GM19452 (cell line): Measurements from ENCODE around the gene OR13J1.

Experiments used
- ATAC-seq: cut with Tn5 transposase; IDR thresholded peaks from one replicate; pipeline ENCODE4 v1.9.1; 2021; ENCODE audit not compliant: unreplicated experiment

The OR13J1 gene

DNA sequence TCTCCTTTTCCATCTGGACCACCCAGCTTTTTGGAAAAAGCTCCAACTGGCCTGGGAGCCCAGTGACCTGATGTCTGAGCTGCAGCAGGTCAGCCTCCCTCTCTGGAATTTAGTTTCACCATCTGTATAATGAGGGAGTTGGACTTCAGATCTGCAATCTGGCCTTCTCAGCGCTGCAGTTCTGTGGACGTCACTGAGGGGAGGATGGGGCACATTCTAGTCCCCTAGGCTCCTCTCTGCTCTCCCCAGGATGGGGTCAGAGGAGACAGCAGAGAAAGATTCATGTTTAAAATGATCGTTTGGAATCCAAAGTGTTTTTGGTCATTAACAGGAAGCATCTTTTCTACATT lies 10.2 kb downstream of the OR13J1 start:
- ATAC-seq: no peak

DNA sequence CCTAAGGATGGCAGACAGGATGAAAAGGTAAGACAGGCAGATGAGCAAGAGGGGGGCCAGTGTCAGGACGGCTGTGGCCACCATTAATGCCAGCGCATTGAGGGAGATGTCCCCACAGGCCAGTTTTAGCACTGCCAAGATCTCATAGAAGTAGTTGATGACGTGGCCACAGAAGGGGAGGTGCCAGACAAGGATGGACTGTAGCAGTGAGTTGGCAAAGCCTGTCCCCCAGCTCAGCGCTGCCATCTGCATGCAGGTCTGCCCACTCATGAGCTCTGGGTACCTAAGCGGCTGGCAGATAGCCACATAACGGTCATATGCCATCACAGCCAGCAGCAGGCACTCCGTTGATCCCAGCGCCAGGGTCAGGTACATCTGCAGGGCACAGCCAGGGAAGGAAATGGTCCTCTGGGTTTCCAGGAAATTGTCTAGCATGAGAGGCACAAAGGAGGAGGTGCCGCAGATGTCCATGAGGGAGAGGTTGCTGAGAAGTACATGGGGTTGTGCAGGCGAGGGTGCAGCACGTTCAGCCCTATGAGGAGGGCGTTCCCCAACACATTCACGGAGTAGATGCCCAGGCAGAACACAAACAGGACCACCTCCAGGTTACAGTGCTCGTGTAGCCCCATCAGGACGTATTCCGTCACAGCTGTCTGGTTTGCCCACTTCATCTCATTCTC lies 10.8 kb downstream of the OR13J1 start:
- no peak for ATAC-seq

DNA sequence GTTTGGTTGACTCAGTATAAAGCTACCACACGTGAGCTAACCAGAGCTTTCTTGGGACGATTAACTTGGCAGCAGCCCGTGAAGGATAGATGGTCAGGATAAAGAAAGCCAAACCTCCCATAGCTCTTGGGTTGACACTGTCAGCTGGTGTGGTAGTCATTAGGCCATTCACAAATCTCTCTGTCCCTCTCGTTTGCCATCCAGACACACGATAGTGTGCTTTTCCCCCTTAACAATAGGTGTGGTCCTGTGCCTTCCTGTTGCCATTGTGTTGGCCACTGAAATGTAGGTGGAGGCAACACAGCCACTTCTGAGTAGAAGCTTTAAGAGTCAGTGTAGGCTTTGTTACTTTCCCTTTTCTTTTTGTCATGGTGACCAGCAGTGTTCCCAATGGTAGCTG lies 11.7 kb downstream of the OR13J1 start:
- ATAC-seq: no peak

DNA sequence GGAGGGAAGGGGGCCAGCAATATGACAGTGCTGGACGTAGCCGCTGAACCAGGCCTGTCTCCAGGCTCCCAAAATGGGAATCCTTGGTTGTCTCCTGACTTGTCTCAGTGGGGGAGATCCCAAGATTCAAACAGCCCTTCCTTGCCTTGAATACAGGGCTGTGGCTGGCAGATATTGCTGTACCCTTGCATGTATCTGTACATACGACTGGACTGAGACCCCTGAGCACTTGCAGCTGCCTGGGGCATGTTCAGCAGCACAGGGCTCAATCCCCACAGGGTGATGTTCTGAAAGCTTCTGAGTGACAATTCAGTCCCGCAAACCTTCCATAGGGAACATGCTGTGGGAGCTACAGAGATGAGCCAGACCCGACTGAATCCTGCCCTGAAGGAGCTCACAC lies 13.3 kb downstream of the OR13J1 start:
- no peak for ATAC-seq

DNA sequence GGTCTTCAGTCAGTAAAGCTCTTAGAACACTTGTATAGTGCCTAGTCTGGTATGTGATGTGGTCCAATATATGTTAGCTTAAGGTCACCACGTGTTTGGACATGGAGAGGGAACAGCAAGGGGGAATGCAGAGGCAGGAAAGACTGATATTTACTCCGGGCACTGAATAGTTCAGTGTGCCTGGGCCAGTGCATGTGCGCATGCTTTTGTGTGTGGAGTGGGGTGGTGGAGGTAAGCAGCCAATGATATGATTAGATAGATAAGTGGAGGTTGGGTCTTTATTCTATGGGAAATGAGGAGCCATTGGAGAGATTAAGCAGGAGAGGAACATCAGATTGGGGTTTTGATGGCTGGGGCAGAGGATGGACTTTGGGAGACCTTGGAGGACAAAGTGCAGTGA lies 14.0 kb downstream of the OR13J1 start:
- no peak for ATAC-seq

DNA sequence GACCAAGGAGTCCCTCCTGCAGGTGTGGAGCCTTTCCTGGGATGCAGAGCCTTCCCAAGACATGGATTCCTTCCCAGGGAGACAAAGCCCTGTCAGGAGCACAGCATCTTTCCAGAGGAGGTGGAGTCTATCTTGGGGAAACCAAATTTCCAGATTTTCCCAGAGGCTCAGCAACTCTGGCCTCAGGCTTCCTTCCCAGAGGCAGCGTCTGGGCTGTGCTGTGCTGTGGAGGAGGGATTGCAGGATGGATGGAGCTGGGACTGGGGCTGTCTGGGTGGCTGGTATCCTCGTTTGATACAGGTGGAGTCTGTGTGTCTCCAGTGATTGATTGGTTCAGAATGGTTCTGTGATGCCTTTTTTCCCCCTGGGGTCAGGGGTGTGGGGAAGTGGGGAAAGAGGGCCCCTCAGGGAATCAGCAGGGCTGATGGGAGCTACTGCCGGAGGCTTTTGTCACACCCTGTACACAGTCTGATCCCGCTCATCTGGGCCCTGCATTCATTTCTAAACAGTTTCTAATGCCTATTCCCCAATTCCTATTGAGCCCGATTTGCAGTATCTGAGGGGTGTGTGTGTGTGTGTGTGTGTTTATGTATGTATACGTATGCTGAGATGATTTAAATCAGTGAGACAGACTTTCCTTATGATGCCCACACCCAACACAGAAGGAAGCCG lies 16.0 kb downstream of the OR13J1 start:
- no peak for ATAC-seq

DNA sequence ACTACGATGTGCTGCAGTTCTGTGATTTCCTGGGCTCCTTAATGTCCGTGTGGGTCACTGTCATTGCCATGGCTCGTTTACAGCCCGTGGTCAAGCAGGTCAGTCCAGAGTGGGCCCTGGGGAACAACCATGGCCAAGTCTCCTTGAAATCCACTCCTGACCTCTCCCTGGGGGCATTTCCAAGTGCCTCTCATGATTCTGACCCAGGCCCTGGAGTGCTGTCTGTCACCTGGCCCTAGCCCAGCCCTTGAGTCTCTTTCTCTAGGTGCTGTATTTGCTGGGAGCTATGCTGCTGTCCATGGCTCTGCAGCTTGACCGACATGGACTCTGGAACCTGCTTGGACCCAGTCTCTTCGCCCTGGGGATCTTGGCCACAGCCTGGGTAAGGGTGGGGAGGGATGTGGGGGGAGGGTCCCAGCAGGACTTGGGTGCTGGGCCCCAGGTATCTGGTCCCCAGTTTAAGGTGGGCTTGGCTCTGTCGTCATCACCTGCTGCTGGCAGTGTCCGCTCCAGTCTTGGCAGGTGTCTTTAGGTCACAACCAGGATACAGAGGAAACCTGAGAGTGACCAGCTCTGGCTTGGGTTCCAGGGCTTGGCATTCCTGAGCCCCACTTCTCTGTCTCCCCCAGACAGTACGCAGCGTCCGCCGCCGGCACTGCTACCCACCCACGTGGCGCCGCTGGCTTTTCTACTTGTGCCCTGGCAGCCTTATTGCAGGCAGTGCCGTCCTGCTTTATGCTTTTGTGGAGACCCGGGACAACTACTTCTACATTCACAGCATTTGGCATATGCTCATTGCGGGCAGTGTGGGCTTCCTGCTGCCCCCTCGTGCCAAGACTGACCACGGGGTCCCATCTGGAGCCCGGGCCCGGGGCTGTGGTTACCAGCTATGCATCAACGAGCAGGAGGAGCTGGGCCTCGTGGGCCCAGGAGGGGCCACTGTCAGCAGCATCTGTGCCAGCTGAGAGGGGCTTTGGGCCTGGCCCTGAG lies 17.0 kb downstream of the OR13J1 start:
- no peak for ATAC-seq

DNA sequence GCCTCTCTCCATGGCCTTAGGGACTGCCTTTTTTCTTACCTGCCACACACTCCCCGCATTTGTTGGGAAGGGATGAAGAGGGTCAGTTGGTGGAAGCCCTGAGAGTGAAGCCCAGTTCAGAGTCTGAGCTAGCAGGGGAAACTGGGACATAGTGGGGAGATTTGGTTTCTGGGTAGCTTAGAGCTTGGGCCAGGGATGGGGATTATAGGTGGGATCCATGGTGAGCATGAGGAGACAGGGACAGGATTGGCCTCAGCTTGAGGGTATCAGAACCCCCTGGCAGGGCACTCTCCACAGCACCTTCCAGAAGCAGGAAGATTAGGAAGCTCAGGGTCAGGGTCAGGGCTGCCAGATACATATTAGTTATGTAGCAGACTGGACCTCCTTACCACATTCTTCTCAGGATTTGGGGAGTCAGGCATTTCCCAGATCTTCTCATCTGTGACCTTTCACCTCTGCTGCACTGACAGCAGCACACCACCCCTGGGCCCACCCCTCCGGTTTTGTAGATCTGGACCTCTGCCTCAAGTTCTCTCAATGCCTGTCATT lies 17.9 kb downstream of the OR13J1 start:
- no peak for ATAC-seq

DNA sequence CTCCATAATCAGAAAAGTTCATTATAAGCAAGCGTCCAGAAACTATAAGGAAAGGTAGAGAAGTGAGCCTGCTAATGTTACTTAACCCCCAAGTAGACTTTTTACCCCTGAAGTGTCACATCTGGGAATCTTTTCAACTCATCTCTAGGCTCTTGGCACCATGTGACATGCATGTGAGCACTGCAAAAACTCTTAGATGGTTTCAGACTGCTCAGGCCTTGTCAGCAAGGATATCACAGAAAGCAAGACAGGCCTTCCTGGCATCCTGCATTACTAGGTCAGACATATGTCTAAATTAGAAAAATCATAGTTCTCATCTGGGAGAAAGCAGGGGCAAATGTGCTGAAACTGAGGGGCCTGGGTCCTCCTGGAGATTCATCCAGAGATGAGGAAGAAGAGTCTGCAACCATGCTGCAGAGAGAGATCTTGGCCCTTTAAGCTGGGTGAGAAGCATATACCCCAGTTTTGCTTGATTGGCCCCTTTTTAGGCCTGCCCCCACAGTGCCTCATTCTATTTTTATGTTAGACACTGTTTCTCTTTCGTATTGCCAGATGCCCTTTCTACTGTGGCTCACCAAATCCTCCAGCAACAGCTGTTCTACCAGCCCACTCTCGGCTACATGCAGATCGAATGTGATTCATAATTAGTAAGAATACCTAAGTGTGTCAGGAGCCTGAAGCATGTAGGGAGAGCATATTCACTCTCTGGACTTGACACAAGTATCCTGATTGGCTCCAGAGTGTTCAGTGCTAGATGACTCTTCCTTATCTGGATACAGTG lies 22.2 kb downstream of the OR13J1 start:
- ATAC-seq: peak; percentile 88

DNA sequence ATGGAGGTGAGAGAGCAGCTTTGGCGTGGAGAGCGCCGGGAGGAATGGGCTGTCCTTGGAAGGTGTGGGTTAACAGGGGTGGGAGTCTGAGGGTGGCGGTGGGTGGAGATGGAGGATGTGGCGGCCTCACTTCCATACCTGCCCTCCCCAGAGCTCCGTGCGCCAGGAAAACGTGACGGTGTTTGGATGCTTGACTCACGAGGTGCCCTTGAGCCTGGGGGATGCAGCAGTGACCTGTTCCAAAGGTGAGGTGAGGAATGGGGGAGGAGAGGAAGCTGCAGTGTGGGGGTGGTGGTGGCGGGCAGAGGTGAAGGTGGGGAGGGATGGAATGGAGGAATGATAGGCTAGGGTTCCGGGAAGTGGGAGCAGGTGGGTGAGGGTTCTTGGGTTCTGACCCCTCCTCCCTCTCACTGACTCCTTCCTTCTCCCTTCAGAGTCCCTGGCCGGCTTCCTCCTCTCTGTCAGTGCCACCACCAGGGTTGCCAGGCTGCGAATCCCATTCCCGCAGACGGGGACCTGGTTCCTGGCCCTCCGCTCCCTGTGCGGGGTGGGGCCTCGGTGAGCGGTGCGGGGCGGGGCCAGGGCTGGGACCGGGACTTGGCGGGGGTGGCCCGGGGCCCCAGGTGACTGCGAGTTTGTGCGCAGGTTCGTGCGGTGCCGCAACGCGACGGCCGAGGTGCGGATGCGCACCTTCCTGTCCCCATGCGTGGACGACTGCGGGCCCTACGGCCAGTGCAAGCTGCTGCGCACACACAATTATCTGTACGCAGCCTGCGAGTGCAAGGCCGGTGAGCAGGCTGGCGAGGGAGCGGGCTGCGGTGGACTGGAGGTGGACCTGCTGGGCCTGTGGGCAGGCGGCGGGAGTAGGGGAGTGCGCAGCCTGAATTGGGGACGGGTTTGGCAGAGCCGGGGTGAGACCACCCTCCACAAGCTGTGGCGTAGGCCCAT lies 24.1 kb downstream of the OR13J1 start:
- no peak for ATAC-seq

DNA sequence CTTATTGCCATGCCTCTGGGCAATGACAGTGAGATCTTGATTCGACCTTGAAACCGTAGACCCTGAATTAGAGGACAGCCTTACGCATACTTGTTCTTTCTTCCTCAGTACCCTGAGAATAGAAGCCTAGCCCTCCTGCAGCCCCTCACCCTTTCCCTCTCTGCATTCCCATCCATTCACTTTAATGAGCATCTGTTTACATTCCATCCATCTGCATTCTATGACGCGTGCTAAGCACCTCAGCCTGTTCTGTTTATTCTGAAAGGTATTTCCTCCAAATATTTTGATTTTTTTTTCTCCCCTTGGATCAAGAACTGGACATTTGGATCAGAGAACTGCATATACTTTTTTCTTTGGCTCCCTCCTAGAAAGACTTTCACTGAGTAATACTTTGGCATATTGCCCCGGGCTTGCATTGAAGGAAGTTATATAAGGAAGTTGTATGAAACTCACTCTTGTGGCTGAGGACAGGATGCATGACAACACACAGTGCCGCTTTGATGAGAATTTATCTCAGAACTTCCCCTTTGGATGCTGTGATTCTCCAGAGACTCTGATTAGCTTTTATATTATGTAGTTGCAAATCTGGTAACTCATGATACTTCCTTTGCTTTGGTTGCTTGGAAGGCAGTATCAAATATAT lies 25.5 kb downstream of the OR13J1 start:
- ATAC-seq: no peak

DNA sequence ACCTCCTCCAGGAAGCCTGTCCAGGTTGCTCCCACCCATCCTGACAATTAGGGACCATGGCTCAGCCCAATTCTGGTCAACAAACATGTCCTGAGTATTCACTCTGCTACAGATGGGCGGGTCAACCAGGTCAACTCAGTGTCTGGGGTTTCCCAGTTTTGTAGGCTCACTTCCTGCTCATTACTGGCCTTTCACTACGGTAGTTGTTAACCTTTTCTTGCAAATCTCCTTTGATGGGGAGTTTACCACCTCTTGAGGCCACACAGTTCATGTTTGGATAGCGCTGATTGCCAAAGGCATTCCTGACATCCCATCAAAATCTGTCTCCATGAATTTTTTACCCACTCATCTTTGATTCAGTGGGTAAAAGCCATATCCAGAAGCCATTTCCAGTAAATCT lies 27.4 kb downstream of the OR13J1 start:
- ATAC-seq: peak; percentile 55

DNA sequence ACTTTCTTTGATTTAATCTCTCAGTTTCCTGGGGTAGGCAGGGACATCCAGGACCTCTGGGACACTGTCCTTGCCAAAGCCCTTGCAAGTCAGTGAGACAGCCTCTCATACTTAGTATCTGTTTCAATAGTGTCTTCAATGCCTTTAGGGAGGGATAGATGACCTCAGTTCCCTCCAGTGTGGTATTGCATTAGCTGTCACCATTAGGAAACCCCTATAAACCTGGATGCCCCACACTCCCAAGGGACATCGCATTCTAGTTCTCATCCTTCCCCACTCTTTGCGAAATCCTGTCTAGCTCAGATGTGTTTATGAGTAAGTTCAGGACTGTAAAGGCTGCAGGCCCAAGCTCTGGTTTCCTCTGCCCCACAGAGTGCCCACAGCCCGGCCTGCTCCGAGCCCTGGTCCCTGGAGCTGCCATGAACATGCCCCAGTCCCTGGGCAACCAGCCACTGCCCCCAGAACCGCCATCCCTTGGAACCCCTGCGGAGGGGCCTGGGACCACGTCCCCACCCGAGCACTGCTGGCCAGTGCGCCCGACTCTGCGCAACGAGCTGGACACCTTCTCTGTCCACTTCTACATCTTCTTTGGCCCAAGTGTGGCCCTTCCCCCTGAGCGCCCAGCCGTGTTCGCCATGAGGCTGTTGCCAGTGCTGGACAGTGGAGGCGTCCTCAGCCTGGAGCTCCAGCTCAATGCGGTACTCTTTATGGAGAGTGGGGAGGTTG lies 28.0 kb downstream of the OR13J1 start:
- no peak for ATAC-seq

DNA sequence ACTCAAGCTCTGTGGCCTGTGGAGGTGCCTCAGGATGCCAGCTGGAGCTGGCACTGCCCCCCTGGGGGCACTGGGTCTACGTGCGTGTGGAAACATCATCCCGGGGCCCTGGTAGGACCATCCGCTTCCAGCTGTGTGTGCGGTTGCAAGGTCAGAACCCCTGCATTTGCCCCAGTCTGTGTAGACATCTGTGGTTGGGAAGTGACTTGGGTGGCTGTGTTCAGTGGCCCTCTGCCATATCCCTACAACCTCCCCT lies 28.6 kb downstream of the OR13J1 start:
- no peak for ATAC-seq

DNA sequence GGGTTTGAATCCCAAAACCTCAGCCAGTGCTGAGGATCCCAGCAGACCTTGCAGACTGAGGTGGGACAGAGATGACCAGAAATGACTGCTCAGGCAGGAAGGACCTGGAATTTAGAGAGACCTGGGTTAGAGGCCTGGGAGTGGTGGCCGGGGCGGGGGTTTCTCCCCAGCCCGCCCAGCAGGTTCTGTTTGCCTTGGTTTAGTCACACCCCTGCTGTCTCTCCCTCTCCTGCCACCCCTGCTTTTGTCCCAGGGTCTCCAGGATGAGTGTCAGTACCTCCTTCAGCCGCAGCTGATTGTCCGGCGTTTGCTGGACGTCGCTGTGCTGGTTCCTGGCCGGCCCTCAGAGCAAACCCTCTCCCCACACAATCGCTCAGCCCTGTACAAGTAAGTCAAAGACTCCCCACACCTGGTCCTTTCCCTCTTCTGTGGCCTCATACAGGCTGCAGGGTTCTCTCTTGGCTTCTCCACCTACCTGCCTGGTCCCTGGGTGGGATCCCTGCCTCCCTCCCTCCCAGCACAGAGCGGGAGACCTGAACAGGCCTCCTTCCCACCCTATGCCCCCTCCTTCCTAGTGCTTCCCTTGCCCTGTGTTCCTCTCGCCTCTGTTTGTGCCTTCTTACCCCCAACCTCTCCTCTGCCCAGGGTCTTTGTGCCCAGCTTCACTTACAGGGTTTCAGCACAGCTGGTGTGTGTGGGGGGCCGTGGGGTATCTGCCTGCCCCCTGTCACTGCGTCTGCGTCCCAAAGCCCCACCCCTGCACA lies 29.1 kb downstream of the OR13J1 start:
- ATAC-seq: no peak

DNA sequence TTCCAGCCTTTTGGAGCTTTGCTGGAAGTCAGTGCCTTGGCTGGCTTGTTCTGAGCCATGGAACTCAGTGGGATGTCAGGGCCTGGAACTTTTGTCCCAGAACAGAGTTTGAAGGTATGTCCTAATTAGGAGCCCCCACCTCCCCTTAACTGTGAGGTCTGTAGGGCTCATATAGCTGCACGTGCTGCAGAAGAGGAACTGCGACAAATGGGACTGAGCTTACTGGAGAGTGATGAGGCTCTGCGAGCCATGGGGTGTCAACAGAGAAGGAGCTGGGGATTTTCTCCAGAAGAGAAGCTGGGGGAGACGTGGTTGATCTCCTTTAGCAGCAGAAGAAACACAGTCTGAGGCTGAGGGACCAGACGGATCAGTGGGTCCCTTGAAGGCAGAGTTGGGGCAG lies 30.3 kb downstream of the OR13J1 start:
- no peak for ATAC-seq

DNA sequence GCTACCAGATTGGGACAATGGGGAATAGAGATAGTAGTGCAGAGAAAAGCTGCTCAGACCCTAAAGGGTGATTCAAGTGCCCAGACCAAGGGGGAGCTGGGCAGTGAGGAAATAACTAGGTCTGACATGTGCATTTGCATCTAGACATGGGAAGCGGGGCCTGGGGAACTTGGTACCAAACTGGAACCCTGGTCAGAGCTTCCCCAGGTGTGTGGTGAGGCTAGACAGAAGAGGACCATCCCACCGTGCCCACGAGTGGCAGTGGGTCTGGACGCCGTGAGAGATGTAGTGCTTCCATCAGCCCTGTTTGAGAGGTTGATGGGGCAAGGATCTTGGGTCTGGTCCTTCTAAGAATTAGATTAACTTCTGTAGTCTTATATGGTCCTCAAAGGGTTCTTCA lies 33.6 kb downstream of the OR13J1 start:
- no peak for ATAC-seq

DNA sequence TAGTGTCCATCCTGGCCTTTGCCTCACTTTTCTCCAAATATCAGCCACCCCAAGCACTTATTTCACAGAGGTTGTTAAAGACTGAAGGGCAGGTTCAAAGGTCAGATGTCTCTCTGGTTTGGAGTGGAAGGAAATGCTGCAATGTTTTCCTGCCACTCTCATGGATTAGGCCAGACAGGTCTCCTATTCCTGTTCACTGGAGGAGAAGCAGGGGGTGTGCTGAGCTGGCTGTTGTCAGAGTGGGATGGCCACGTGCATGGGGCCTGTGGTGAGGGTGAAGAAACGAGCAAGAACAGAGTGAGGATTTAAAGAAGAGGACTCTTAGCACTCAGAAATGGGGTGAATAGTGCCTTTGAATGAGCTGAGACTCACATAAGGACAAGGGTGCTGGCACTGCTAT lies 34.4 kb downstream of the OR13J1 start:
- no peak for ATAC-seq
